Placental epithelial cell (primary cell): ENCODE measurements around the gene AIRE. TPM values are rescaled to one million over a fixed set of nuclear protein-coding genes. Genes with fewer than 3 reads are reported as not detected.

Experiments used
- small RNA-seq: library from RNA; depleted of rRNA; stranded (forward); fragments of <200 nt; gene quantifications from one replicate; pipeline ENCODE3, GENCODE V24; 2012
- total RNA-seq: library from RNA; depleted of rRNA; stranded (reverse); fragments of >200 nt; gene quantifications from 2 replicates; pipeline ENCODE4 v1.2.3, GENCODE V29; 2012

AIRE gene
- not detected in 2 replicates for total RNA-seq

DNA sequence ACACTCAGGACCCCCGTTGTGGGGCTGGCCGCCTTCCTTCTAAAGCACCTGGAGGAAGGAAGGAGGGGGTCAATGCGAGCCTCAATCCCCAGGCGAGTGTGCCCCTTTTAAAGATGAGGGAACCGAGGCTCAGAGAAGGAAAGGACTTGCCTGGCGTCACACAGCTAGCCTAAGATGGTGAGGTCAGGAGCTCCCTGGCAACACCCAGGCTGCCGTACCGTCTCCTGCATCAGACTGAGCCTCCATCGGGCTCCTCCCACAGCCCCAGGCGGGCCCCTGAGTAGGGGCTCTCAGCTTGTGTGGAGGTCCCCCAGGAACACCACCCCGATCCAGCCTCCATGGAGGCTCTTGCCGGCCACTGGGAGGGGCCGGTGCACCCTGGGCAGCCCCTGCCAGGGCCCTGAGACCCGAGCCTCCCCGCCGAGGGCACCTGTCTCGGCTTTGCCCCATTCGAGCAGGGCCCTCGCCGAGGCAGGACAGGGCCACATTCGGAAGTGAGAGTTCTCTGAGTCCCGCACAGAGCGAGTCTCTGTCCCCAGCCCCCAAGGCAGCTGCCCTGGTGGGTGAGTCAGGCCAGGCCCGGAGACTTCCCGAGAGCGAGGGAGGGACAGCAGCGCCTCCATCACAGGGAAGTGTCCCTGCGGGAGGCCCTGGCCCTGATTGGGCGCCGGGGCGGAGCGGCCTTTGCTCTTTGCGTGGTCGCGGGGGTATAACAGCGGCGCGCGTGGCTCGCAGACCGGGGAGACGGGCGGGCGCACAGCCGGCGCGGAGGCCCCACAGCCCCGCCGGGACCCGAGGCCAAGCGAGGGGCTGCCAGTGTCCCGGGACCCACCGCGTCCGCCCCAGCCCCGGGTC is at the start of gene AIRE:
AIRE (plus strand) TSS at position 739 of the 855 bp plus-strand sequence. CDS start 131 bp downstream, outside the sequence.

DNA sequence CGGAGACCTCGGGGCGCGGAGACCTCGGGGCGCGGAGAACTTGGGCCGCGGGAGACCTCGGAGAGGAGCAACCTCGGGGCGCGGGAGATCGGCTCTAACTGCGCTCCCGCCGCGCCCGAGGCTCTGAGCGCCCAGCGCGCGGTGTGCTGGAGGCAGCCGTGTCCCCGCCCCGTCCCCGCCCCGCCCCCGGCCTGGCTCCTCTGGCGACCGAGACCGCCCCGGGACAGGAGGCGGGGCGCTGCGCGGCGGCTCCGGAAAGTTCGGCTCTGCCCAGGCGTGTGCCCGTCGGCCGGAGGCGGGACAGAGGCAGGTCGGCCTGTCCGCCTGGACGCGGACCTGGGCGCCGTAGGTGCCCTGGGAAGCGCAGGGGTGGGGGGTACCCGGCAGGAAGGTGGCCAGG is 44.8 kb upstream of the AIRE start, which contains the start of gene ICOSLG:
ICOSLG (minus strand) TSS at position 102 of the 400 bp plus-strand sequence. CDS start 126 bp downstream, outside the sequence.

GRCh38 chr21:44261675-44262295 is 23.9 kb upstream of the AIRE start, which contains the start of gene DNMT3L:
Gene DNMT3L (minus strand): TSS chr21:44261897. CDS start chr21:44261259, 638 bp downstream.

DNA sequence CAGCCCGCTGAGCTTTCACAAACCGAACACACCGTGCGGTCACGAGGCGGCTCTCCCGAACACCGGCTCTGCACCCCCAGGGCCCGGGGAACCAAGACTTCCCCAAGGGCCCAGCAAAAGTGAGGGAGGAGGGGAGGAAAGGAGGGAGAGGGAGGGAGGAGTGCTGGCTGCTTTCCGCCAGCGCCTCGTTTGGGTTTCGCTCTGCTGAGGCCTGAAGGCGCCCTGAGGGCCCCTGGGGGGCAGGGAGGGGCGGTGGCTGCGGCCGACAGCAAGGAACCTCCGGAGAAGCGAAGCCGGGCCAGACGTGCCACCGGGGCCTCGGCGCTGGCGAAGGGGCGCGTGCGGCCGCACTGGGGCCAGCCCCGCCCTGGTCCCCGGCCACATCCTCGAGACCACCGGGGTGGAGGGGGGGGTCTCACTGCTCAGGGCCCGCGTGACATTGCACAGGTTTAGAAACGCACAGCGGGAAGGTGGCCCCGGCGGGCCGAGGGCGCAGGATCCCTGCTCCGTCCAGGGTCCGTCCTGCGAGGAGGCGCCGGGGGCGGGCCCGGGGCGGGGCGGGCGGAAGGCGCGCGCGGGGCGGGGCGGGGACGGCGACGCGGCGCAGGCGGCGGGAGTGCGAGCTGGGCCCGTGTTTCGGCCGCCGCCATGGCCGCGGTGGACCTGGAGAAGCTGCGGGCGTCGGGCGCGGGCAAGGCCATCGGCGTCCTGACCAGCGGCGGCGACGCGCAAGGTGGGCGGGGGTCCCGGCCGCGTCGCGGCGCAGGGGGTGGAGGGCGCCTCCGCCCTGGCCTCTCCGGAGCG is 14.0 kb downstream of the AIRE start, which contains the start of gene PFKL:
PFKL (plus strand) TSS at position 596 of the 804 bp plus-strand sequence; CDS start at position 649, 53 bp downstream.

DNA sequence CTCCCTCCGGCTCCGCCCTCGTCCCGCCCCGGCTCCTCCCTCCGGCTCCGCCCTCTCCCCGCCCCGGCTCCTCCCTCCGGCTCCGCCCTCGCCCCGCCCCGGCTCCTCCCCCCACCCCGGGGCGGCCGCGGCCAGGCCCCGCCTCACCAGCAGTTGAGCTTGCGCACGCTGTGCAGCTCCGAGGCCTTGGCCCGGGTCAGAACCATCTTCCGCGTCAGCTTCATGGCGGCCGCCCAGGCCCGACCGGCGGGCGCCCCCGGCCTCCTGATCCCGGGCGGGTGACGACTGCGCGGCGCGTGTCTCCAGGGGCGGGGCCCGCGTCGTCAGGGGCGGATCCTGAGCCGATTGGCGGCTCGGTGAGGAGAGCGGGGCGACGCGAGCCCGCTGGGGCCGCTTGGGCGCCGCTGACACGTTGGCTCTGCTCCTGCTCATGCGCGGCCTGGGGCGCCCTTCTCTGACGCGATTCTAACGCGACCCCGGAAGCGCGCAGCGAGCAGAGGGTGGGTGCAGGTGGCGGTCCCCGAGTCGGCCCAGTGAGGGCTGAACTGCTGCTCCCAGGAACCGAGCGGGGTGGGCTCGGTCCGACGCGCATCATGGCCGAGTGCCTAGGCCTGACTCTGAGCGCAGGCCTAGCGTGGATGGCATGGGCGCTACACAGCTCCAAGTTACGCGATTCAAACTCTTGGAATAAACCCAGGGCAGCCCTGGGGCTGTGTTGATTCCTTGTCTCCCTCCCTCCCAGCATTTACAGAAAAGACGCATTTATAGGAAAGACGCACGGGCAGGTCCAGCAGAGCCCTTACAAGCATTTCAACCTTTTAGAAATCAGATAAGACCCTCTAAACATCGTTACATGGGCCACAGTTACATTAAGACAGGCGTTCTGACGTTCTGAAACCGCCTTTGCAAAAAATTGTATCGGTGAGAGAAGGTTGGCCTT is 53.6 kb downstream of the AIRE start, which contains the start of gene CFAP410:
CFAP410 (minus strand) TSS at position 420 of the 940 bp plus-strand sequence; CDS start at position 224, 196 bp downstream.

Small RNAs within 50 kb of the gene (small RNA-seq; reads per million reads assigned to genes)
- not detected for gene AP001059.3

Other genes with a start within 250 kb of the AIRE start
- 5.9 and 27.0 TPM in 2 replicates for gene PWP2, start 178.5 kb upstream of the AIRE start, total RNA-seq
- gene GATD3, start 152.2 kb upstream of the AIRE start, total RNA-seq = 19.2 and 39.0 TPM in 2 replicates
- 0.43 and 0.79 TPM in 2 replicates for gene ICOSLG, start 44.9 kb upstream of the AIRE start, total RNA-seq
- not detected in 2 replicates for gene DNMT3L, start 24.0 kb upstream of the AIRE start, total RNA-seq
- 139 and 152 TPM in 2 replicates for gene PFKL, start 14.2 kb downstream of the AIRE start, total RNA-seq
- 22.4 and 26.4 TPM in 2 replicates for gene CFAP410, start 53.5 kb downstream of the AIRE start, total RNA-seq
- 0.11 TPM in 1 of 2 replicates, not detected in the other for gene TRPM2, start 67.7 kb downstream of the AIRE start, total RNA-seq
- gene LRRC3, start 169.6 kb downstream of the AIRE start, total RNA-seq = 1.1 and 1.2 TPM in 2 replicates